SU-DHL-6 (cell line): ENCODE results near the gene NINJ2.
"Not testable (repeated sequence)": the region's sequence is repeated elsewhere in the genome, so short reads cannot be mapped to it uniquely, and the experiment has no call there.

Source experiments
- CTCF ChIP-seq: fragments of 200-600 bp; sonication (generic); IDR thresholded peaks from one replicate; pipeline ENCODE4 v1.5.1; 2017; ENCODE audit warnings: antibody characterized with exemption, mild to moderate bottlenecking, low read length, moderate library complexity; ENCODE audit not compliant: insufficient read depth, poor library complexity, severe bottlenecking
- EZH2phosphoT487 ChIP-seq: fragments of 200-600 bp; sonication (generic), shearing (Covaris generic); conservative IDR thresholded peaks from 2 replicates; pipeline ENCODE4 v1.6.1; 2018; ENCODE audit warnings: mild to moderate bottlenecking, antibody characterized with exemption, low read length, moderate library complexity, mixed read lengths

DNA sequence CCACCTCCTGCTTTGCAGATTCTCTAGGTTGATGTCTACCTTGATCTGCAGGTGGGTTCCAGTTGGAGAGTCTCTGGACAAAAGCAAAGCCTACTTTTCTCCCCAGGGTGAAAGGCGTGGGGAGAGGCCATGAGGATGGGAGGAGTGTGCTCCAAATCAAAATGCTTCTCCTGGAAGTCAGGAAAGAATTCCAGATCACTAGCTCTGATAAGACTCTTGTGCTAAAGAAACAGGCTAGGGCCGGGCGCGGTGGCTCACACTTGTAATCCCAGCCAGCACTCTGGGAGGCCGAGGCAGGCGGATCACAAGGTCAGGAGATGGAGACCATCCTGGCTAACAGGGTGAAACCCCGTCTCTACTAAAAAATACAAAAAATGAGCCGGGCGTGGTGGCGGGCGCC is 21.9 kb downstream of the NINJ2 start:
- not testable (repeated sequence) for TF ChIP-seq CTCF, EZH2phosphoT487
